Measurements from ENCODE around the gene NDRG4. TPM values are rescaled to one million over a fixed set of nuclear protein-coding genes. Genes with fewer than 3 reads are reported as not detected.

Gene NDRG4
- total RNA-seq: 8.8 and 12.8 TPM in 2 replicates

DNA sequence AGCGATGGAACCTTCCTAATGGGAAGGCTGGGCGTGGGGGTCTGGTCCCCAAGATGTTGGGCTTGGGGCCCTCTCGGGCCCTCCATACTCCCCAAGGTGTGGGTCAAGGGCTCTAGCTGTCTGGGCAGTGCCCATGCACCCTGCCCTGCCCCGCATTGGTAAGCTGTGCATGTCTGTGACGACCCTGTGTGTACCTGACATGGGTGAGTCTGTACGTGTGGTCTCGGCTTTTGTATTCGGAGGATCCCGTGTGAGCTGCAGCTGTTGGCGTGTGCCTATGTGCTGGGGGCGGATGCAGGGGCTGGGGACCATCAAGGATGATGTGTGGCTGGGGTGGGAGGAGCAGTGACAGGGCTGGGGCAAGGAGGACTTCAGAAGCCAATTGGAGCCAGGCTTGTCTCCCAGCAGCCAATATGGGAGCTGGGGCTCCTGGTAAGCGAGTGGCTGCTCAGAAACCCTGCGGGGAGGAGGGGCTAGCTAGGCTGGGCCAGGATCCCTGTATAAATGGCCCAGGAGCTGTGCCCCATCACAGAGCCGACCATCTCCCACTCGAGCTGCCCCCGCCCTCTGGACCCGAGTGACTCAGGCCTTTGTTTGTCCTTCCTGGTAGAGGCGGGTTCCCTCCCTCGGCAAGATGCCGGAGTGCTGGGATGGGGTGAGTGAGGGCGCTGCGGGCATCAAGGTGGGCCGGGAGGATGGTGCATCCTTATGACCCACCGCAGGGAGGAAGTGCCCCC is at the start of gene NDRG4:
Gene NDRG4, plus strand, starts transcription at position 529 of the 737 bp plus-strand sequence. Its CDS starts 106 bp downstream, at position 635.

DNA sequence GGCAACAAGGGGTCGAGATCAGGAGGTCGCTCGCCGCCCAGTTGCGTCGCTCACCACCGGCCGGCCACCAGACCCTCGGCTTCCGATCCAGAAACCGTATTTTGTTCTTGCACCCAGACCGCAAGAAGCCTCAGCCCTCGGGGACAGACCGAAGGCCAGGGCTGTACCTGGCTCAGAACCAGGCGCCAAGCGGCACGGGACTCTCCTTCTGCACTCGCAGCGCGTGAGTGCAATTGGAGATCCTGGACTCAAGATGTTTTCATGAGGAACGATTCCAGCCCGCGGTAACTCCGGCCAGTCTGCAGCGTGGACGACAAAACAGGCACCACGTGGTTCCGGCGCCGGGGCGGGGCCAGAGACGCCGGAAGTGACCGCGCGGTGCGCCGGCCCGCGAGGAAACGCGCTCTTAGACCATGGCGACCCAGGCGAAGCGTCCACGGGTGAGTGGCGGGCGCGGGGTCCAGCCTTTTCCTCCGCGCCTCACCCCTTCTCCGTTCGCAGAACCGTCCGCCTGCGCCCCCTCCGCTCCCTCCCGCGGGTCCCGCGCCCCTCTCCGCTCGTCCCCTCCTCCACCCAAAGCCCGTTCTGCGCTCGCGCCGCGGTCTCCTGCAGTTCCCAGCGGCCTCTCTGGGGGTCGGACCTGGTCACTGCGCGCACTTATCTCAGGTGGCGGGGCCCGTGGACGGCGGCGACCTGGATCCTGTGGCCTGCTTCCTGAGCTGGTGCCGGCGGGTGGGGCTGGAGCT is 15.4 kb downstream of the NDRG4 start, which contains the start of gene SETD6:
Gene SETD6, plus strand, starts transcription at position 393 of the 746 bp plus-strand sequence. Its CDS starts 21 bp downstream, at position 414.

Small RNA genes within 50 kb of the gene (small RNA-seq; reads per million reads assigned to genes)
- gene RNU6-103P (not detected), gene SNORA46 (249 reads per million, percentile 98 among the genes with 10 or more reads in this experiment), gene SNORA50A (not detected)

Other genes with a start within 250 kb of the NDRG4 start
- not detected in 2 replicates for gene PRSS54, start 205.1 kb upstream of the NDRG4 start, total RNA-seq
- gene GINS3, start 107.7 kb upstream of the NDRG4 start, total RNA-seq: 3.3 and 5.3 TPM in 2 replicates
- gene SETD6, start 15.4 kb downstream of the NDRG4 start, total RNA-seq: 8.2 and 12.7 TPM in 2 replicates
- gene CNOT1, start 129.7 kb downstream of the NDRG4 start, total RNA-seq: 121 and 122 TPM in 2 replicates
- gene SLC38A7, start 184.6 kb downstream of the NDRG4 start, total RNA-seq: 25.9 and 39.6 TPM in 2 replicates
- gene GOT2, start 234.2 kb downstream of the NDRG4 start, total RNA-seq: 26.3 and 41.9 TPM in 2 replicates

Data from articular chondrocyte of knee joint (primary cell).